C4-2B (cell line): ENCODE measurements around the gene CSRNP3.

Source experiments
- ZFX ChIP-seq: fragments of 450-650 bp; IDR thresholded peaks from 2 replicates; pipeline ENCODE4 v1.6.1; 2017
- TF ChIP-seq, protein P1 (sequence below): fragments of 450-650 bp; conservative IDR thresholded peaks from 2 replicates; pipeline ENCODE4 v1.5.1; 2017; ENCODE audit warnings: mild to moderate bottlenecking

DNA sequence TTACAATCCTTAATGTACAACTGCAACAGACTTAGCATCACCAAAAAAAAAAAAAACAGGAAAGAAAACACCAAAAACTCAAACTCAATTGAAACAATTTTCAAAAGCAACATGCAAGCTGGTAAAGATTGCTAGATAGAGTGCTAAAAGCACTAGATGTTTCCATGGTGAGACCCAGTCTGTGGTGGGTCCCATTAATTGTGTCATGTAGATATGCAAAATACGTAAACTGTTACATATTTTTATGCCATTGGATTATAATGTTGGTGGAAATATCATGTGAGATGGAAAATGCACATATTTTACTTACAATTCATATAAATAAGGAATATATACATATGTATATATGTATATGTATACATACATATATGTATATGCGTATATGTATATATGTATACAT, 30.5 kb downstream of the CSRNP3 start:
- TF ChIP-seq, protein P1, sequence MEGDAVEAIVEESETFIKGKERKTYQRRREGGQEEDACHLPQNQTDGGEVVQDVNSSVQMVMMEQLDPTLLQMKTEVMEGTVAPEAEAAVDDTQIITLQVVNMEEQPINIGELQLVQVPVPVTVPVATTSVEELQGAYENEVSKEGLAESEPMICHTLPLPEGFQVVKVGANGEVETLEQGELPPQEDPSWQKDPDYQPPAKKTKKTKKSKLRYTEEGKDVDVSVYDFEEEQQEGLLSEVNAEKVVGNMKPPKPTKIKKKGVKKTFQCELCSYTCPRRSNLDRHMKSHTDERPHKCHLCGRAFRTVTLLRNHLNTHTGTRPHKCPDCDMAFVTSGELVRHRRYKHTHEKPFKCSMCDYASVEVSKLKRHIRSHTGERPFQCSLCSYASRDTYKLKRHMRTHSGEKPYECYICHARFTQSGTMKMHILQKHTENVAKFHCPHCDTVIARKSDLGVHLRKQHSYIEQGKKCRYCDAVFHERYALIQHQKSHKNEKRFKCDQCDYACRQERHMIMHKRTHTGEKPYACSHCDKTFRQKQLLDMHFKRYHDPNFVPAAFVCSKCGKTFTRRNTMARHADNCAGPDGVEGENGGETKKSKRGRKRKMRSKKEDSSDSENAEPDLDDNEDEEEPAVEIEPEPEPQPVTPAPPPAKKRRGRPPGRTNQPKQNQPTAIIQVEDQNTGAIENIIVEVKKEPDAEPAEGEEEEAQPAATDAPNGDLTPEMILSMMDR = no peak
- no peak for TF ChIP-seq ZFX
